AG10803 (cell line): ENCODE results near the gene GATM.
"Not testable (repeated sequence)": the region's sequence is repeated elsewhere in the genome, so short reads cannot be mapped to it uniquely, and the experiment has no call there.

Source experiments
- DNase-seq: peaks from one replicate; pipeline ENCODE4 v3.0.0; 2010; ENCODE audit warnings: low read depth
- H3K4me3 ChIP-seq: 2 replicates; pipeline ENCODE4 v1.5.1; 2011; ENCODE audit warnings: mild to moderate bottlenecking, low read length, control low read depth
- TF ChIP-seq, protein P1 (sequence below): conservative IDR thresholded peaks from 2 replicates; pipeline ENCODE4 v1.5.1; 2011; ENCODE audit warnings: mild to moderate bottlenecking, low read length, control low read depth, inconsistent platforms

GATM gene

GRCh38 chr15:45376967-45377608, 1.3 kb downstream of the GATM start:
- DNase-seq, result no peak
- H3K4me3 ChIP-seq, result no peak overlapping the region

DNA sequence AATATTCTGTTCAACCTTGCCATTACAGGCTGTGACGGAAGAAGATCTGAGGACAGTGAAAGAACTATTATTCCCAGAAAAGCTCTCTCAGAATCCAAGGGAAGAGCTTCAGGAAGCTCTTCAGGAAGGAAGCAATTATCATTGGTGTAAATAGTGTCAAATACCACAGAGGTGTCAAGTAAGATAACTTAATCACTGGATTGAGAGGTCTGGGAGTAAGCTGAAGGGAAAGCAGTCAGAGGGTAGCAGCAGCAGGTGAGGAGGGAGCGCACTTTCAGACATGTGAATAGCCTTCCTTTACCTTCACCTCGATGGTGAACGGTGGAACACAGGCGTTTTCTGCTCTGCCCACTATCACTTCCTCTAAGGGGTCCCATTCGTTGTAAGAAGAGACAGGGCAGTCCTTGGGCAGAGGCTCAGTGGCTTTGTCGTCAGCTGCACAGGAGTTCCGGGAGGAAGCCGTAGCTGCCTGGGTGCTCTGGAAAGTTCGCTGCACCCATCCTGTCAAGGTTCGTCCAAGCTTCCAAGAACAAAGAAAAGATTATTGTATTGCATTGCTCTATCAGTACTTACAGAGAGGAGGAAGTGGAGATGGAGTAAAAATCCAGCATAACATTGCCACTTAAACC, 1.9 kb downstream of the GATM start:
- H3K4me3 ChIP-seq, result no peak overlapping the region
- TF ChIP-seq, protein P1, sequence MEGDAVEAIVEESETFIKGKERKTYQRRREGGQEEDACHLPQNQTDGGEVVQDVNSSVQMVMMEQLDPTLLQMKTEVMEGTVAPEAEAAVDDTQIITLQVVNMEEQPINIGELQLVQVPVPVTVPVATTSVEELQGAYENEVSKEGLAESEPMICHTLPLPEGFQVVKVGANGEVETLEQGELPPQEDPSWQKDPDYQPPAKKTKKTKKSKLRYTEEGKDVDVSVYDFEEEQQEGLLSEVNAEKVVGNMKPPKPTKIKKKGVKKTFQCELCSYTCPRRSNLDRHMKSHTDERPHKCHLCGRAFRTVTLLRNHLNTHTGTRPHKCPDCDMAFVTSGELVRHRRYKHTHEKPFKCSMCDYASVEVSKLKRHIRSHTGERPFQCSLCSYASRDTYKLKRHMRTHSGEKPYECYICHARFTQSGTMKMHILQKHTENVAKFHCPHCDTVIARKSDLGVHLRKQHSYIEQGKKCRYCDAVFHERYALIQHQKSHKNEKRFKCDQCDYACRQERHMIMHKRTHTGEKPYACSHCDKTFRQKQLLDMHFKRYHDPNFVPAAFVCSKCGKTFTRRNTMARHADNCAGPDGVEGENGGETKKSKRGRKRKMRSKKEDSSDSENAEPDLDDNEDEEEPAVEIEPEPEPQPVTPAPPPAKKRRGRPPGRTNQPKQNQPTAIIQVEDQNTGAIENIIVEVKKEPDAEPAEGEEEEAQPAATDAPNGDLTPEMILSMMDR, result no peak
- no peak for DNase-seq

More at GRCh38 chr15:45376967-45377608, 1.3 kb downstream of the GATM start:
- TF ChIP-seq, protein P1, result no peak

DNA sequence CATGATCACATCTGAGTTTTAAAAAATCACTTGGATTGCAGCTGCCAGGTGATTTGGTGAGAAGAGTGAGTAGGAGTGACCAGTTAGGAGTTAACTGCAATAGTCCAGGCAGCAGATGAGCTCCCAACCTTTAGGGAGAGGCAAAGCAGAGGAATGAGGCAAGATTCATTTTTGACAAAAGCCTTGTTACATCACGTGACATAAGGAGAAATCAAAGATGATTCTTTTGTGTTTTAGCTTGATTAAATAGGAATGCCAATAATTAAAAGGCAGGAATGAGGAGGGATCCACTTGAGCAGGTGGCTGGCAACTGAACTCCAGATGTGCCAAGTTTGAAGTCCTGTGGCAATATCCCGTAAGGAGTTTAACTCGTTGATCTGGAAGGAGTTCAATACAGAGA, 2.5 kb downstream of the GATM start:
- H3K4me3 ChIP-seq, result no peak overlapping the region

GRCh38 chr15:45373976-45374375, 4.4 kb downstream of the GATM start:
- TF ChIP-seq, protein P1, result no peak
- H3K4me3 ChIP-seq, result no peak overlapping the region
- DNase-seq, result no peak

More for the DNA sequence above, 2.5 kb downstream of the GATM start:
- no peak for DNase-seq
- TF ChIP-seq, protein P1, result no peak

DNA sequence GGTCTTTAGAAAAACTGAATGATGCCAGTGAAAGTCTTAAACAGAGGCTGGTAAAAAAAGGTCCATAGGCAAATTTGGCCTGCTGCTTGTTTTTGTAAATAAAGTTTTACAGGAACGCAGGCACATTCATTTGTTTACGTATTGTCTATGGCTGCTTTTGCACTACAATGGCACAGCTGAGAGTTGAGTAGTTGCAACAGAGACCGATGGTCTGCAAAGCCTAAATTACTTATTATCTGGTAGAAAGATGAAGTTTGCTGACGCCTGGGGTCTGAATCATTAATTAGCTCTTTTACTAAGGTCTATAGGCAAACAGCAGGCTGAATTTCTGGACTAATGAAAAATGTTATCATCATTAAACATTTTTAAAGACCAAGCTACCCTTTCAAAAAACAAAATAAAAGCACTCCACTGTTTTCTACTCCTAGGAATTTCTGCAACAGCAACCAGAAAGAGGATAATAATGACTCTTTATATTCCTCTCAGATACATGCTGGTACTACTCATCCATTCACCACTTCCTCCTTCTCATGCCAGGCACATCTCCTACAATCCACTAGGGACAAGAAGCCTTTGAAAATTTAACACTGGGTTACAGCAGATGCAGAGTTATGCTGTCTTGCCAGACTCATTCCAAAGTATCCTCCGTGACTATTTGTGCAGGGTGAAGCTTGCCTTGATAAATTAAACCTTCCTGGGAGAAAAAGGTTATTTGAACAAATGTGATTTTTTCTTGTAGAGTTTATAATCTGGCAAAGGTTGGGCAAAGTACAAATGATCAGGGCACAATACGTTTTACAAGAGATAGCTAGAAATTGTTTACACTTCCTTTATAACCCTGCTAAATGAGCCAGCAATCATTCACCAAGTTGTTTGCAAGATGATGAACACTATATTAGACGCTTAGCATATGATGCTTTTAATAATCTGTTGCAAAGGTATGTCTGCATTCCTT, 6.0 kb downstream of the GATM start:
- TF ChIP-seq, protein P1, result no peak
- H3K4me3 ChIP-seq, result no peak overlapping the region
- DNase-seq, result no peak

GRCh38 chr15:45371546-45371945, 6.8 kb downstream of the GATM start:
- no peak for DNase-seq
- no peak overlapping the region for H3K4me3 ChIP-seq
- TF ChIP-seq, protein P1, result no peak

GRCh38 chr15:45370042-45370441, 8.3 kb downstream of the GATM start:
- DNase-seq, H3K4me3 ChIP-seq: not testable (repeated sequence)

DNA sequence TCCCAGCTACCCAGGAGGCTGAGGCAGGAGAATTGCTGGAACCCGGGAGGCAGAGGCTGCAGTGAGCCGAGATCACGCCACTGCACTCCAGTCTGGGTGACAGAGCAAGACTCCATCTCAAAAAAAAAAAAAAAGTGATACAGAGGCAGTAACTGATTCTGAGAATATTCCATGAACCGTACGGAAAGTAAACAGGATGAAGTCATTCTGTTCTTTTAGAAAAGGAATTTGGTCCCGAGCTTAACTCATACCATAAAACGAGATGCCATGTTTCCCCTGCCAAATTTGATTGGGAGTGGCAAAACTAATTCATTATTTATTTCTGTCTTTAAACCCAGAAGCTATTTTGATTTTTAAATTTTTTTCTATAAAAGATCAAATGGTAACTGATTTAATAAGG, 11.1 kb downstream of the GATM start:
- DNase-seq, H3K4me3 ChIP-seq: not testable (repeated sequence)
